WERI-Rb-1 (cell line): ENCODE measurements around the gene NPM3.
A peak's percentile ranks its signal among the peaks of the same experiment; 100 is the strongest.

ENCODE experiments used
- DNase-seq: peaks from one replicate; pipeline ENCODE4 v3.0.0-alpha.2; 2020
- H3K27ac ChIP-seq: fragments of 250-450 bp; sonication (Bioruptor Pico); 2 replicates; pipeline ENCODE4 v1.5.1; 2020; ENCODE audit warnings: mild to moderate bottlenecking, moderate library complexity
- H3K27me3 ChIP-seq: fragments of 250-450 bp; sonication (Bioruptor Pico); 2 replicates; pipeline ENCODE4 v1.5.1; 2021; ENCODE audit warnings: mild to moderate bottlenecking, low read depth, moderate library complexity; ENCODE audit not compliant: insufficient read depth, severe bottlenecking
- H3K36me3 ChIP-seq: fragments of 250-450 bp; sonication (Bioruptor Pico); 2 replicates; pipeline ENCODE4 v1.5.1; 2020; ENCODE audit warnings: mild to moderate bottlenecking, moderate library complexity
- H3K4me3 ChIP-seq: 2 replicates; pipeline ENCODE4 v1.5.1; 2011; ENCODE audit warnings: low read depth, mild to moderate bottlenecking, control low read depth, low read length
- H3K9me3 ChIP-seq: fragments of 250-450 bp; sonication (Bioruptor Pico); 2 replicates; pipeline ENCODE4 v1.5.1; 2021; ENCODE audit warnings: mild to moderate bottlenecking, moderate library complexity; ENCODE audit not compliant: severe bottlenecking
- TF ChIP-seq, protein P1 (sequence below): IDR thresholded peaks from 2 replicates; pipeline ENCODE4 v1.5.1; 2011; ENCODE audit warnings: low read depth, mild to moderate bottlenecking, control low read depth, inconsistent platforms, low read length

NPM3 gene

GRCh38 chr10:101818119-101818871 is 35.0 kb upstream of the NPM3 start, which contains the start of gene OGA:
OGA (minus strand) TSS chr10:101818444; CDS start chr10:101818022, 422 bp downstream.
- Histone ChIP-seq H3K9me3 (no peaks in the 10 kb centered on the region), H3K4me3 (peak within 1 kb of the TSS; percentile 87), H3K27ac (peak within 1 kb of the TSS; percentile 98), H3K27me3 (no peaks in the 10 kb centered on the region), H3K36me3 (peaks cover 20% of the 10 kb centered on the region)
- DNase-seq: peak; percentile 99
- TF ChIP-seq, protein P1, sequence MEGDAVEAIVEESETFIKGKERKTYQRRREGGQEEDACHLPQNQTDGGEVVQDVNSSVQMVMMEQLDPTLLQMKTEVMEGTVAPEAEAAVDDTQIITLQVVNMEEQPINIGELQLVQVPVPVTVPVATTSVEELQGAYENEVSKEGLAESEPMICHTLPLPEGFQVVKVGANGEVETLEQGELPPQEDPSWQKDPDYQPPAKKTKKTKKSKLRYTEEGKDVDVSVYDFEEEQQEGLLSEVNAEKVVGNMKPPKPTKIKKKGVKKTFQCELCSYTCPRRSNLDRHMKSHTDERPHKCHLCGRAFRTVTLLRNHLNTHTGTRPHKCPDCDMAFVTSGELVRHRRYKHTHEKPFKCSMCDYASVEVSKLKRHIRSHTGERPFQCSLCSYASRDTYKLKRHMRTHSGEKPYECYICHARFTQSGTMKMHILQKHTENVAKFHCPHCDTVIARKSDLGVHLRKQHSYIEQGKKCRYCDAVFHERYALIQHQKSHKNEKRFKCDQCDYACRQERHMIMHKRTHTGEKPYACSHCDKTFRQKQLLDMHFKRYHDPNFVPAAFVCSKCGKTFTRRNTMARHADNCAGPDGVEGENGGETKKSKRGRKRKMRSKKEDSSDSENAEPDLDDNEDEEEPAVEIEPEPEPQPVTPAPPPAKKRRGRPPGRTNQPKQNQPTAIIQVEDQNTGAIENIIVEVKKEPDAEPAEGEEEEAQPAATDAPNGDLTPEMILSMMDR: no peak

- peak overlapping the region; percentile 87 for H3K4me3 ChIP-seq
- peak overlapping the region; percentile 98 for H3K27ac ChIP-seq
- H3K36me3 ChIP-seq: peaks cover 24% of the 10 kb centered on the region
- no peaks in the 10 kb centered on the region for H3K9me3 ChIP-seq
- TF ChIP-seq, protein P1: no peak
- H3K27me3 ChIP-seq: no peaks in the 10 kb centered on the region
- peak; percentile 43 for DNase-seq
Observed at GRCh38 chr10:101817337-101818118, 34.3 kb upstream of the NPM3 start.

DNA sequence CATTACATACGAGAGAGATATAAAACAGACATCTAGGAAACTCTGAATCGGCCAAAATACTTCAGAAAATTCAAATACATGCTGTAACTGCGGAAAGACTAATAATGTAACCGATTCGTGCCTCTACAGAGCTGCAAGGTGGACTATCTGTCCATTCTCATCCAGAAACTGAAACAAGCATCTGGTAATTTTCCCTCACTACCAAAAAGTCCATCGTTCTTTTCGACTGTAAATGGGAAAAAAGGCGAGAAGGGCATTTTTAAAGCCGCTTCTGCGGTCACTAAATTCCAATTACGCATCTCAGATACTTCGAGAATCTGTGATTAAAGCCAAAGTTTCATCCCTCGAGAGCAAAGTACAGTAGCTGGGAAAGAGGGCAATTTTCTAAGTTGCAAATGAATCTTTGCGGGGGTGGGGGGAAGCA is 33.7 kb upstream of the NPM3 start:
- no peak for DNase-seq
- Histone ChIP-seq H3K4me3 (peak overlapping the region; percentile 87), H3K27me3 (no peaks in the 10 kb centered on the region), H3K9me3 (no peaks in the 10 kb centered on the region), H3K27ac (peak overlapping the region; percentile 98), H3K36me3 (peaks cover 26% of the 10 kb centered on the region)
- TF ChIP-seq, protein P1: no peak

GRCh38 chr10:101816376-101816775 is 33.1 kb upstream of the NPM3 start:
- peaks cover 25% of the 10 kb centered on the region for H3K36me3 ChIP-seq
- DNase-seq: no peak
- H3K9me3 ChIP-seq: no peaks in the 10 kb centered on the region
- H3K27me3 ChIP-seq: no peaks in the 10 kb centered on the region
- peak overlapping the region; percentile 87 for H3K4me3 ChIP-seq
- TF ChIP-seq, protein P1: no peak
- H3K27ac ChIP-seq: no peak overlapping the region

DNA sequence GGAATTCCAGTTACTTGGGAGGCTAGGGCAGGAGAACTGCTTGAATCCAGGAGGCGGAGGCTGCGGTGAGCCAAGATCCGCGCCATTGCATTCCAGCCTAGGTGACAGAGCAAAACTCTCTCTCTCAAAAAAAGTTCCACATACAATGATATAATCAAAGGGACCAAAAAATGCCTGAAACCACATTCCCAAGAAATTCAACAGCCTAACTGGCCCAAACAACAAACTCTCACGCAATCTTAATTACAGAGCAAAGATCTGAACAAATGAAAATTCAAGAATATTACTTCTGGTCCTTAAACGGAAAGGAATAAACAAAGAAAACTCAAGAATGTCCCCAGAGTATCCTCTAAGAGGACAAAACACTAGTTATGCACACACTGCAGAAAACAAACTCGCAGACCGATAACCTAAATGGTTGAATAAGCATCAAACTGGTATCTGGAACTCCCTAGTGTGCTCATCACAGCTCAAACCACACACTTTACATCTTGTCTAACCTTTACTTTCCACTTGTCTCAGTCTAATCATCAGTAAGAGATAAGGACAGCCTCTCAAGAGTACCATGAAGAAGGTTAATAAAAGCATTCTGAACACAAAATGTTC is 31.3 kb upstream of the NPM3 start:
- no peak for DNase-seq
- H3K4me3 ChIP-seq: no peak overlapping the region
- H3K27ac ChIP-seq: no peak overlapping the region
- no peaks in the 10 kb centered on the region for H3K27me3 ChIP-seq
- peaks cover 43% of the 10 kb centered on the region for H3K36me3 ChIP-seq
- TF ChIP-seq, protein P1: no peak
- no peaks in the 10 kb centered on the region for H3K9me3 ChIP-seq
